Measurements from ENCODE around the gene GUCY1A1.
A peak's percentile ranks its signal among the peaks of the same experiment; 100 is the strongest.

The GUCY1A1 gene

GRCh38 chr4:155694100-155694785 lies 27.6 kb downstream of the GUCY1A1 start:
- no peak for FAIRE-seq
- TF ChIP-seq POLR2AphosphoS5 (IDR thresholded peaks at IDR 0.05; ENCODE audit: low read depth, low read length) = no peak
- no peak for TF ChIP-seq POLR2A (IDR thresholded peaks at IDR 0.05; ENCODE audit: low read depth, low read length)
- no peak for TF ChIP-seq TAF1 (IDR thresholded peaks at IDR 0.05; ENCODE audit: borderline replicate concordance, low read depth, low read length)
- no peak for DNase-seq (ENCODE audit: insufficient read length)

GRCh38 chr4:155696226-155696625 lies 29.6 kb downstream of the GUCY1A1 start:
- TF ChIP-seq TAF1 (IDR thresholded peaks at IDR 0.05; ENCODE audit: borderline replicate concordance, low read depth, low read length) (no peak), POLR2A (IDR thresholded peaks at IDR 0.05; ENCODE audit: low read depth, low read length) (no peak), POLR2AphosphoS5 (IDR thresholded peaks at IDR 0.05; ENCODE audit: low read depth, low read length) (no peak)
- DNase-seq (ENCODE audit: insufficient read length) (no peak), FAIRE-seq (no peak)

DNA sequence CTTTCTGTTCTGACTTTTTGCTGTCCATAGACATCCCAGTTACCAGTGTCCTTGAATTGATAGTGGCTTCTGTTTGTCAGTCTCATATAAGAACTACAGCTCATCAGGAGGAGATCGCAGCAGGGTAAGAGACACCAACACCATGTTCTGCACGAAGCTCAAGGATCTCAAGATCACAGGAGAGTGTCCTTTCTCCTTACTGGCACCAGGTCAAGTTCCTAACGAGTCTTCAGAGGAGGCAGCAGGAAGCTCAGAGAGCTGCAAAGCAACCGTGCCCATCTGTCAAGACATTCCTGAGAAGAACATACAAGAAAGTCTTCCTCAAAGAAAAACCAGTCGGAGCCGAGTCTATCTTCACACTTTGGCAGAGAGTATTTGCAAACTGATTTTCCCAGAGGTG lies 30.1 kb downstream of the GUCY1A1 start:
- no peak for FAIRE-seq
- no peak for DNase-seq (ENCODE audit: insufficient read length)
- TF ChIP-seq POLR2AphosphoS5 (IDR thresholded peaks at IDR 0.05; ENCODE audit: low read depth, low read length) (no peak), TAF1 (IDR thresholded peaks at IDR 0.05; ENCODE audit: borderline replicate concordance, low read depth, low read length) (no peak), POLR2A (IDR thresholded peaks at IDR 0.05; ENCODE audit: low read depth, low read length) (no peak)

GRCh38 chr4:155701827-155702226 lies 35.2 kb downstream of the GUCY1A1 start:
- TF ChIP-seq TAF1 (IDR thresholded peaks at IDR 0.05; ENCODE audit: borderline replicate concordance, low read depth, low read length) (no peak), POLR2AphosphoS5 (IDR thresholded peaks at IDR 0.05; ENCODE audit: low read depth, low read length) (no peak), POLR2A (IDR thresholded peaks at IDR 0.05; ENCODE audit: low read depth, low read length) (no peak)
- FAIRE-seq (no peak), DNase-seq (ENCODE audit: insufficient read length) (no peak)

GRCh38 chr4:155703486-155704247 lies 37.0 kb downstream of the GUCY1A1 start:
- DNase-seq (ENCODE audit: insufficient read length) = no peak
- TF ChIP-seq POLR2AphosphoS5 (IDR thresholded peaks at IDR 0.05; ENCODE audit: low read depth, low read length) = no peak
- TF ChIP-seq POLR2A (IDR thresholded peaks at IDR 0.05; ENCODE audit: low read depth, low read length) = no peak
- no peak for TF ChIP-seq TAF1 (IDR thresholded peaks at IDR 0.05; ENCODE audit: borderline replicate concordance, low read depth, low read length)
- FAIRE-seq = peak; percentile 40

DNA sequence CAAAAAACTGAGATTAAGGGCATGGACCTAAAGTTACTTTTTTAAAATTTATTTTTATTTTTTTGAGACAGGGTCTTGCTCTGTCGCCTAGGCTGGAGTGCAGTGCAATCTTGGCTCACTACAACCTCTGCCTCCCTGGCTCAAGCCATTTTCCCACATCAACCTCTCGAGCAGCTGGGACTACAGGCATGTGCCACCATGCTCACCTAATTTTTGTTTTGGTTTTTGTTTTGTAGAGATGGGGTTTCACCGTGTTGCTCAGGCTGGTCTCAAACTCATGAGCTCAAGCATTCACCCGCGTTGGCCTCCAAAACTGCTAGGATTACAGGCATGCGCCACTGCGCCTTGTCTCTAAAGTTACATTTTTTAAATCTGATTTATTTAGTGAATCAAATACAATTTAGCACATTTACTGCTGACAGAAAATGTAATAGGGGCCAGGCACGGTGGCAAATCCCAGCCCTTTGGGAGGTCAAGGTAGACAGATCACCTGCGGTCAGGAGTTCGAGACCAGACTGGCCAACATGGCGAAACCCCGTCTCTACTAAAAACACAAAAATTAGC lies 38.3 kb downstream of the GUCY1A1 start:
- TF ChIP-seq POLR2AphosphoS5 (IDR thresholded peaks at IDR 0.05; ENCODE audit: low read depth, low read length) (no peak), POLR2A (IDR thresholded peaks at IDR 0.05; ENCODE audit: low read depth, low read length) (no peak), TAF1 (IDR thresholded peaks at IDR 0.05; ENCODE audit: borderline replicate concordance, low read depth, low read length) (no peak)
- FAIRE-seq (no peak), DNase-seq (ENCODE audit: insufficient read length) (no peak)

GRCh38 chr4:155705664-155706063 lies 39.0 kb downstream of the GUCY1A1 start:
- DNase-seq (ENCODE audit: insufficient read length) (no peak), FAIRE-seq (no peak)
- TF ChIP-seq POLR2A (IDR thresholded peaks at IDR 0.05; ENCODE audit: low read depth, low read length) = no peak
- TF ChIP-seq POLR2AphosphoS5 (IDR thresholded peaks at IDR 0.05; ENCODE audit: low read depth, low read length) = no peak
- no peak for TF ChIP-seq TAF1 (IDR thresholded peaks at IDR 0.05; ENCODE audit: borderline replicate concordance, low read depth, low read length)

- FAIRE-seq (no peak), DNase-seq (ENCODE audit: insufficient read length) (no peak)
- TF ChIP-seq POLR2A (IDR thresholded peaks at IDR 0.05; ENCODE audit: low read depth, low read length) (no peak), TAF1 (IDR thresholded peaks at IDR 0.05; ENCODE audit: borderline replicate concordance, low read depth, low read length) (no peak), POLR2AphosphoS5 (IDR thresholded peaks at IDR 0.05; ENCODE audit: low read depth, low read length) (no peak)
These were observed 39.5 kb downstream of the GUCY1A1 start for GRCh38 chr4:155706147-155706546.

DNA sequence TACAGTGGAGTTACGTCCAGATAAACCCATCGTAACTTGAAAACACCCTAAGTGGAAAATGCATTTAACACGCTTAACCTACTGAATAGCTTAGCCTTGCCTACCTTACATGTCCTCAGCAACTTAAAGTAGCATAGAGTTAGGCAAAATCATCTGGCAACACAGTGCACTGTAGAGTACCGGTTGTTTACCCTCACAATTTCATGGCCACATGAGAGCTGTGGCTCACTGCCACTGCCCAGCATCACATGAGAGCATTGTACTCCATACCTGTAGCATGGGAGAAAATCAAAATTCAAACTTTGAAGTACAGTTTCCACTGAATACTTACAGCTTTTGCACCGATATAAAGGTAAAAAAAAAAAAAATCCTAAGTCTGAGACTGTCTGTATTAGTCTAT lies 40.6 kb downstream of the GUCY1A1 start:
- no peak for TF ChIP-seq POLR2AphosphoS5 (IDR thresholded peaks at IDR 0.05; ENCODE audit: low read depth, low read length)
- no peak for TF ChIP-seq POLR2A (IDR thresholded peaks at IDR 0.05; ENCODE audit: low read depth, low read length)
- TF ChIP-seq TAF1 (IDR thresholded peaks at IDR 0.05; ENCODE audit: borderline replicate concordance, low read depth, low read length) = no peak
- FAIRE-seq = no peak
- DNase-seq (ENCODE audit: insufficient read length) = no peak

DNA sequence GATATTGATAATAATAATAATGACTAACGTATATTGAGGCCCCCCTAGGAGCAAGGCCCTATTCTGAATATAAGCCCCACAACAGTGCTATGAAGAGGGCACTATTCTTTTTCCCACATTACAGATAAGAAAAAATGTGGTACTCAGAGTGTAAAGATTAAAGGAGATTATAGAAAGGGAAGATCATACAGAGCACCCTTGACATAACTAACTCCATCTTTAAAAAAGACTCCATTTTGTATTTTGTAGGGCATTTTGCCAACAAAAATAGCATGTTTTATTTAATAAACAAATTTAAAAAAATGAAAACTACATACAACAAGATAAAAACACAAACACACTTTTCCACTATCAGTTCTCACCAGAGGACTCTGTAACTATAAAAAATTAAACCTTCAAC lies 42.1 kb downstream of the GUCY1A1 start:
- no peak for FAIRE-seq
- no peak for TF ChIP-seq POLR2AphosphoS5 (IDR thresholded peaks at IDR 0.05; ENCODE audit: low read depth, low read length)
- TF ChIP-seq POLR2A (IDR thresholded peaks at IDR 0.05; ENCODE audit: low read depth, low read length) = no peak
- no peak for TF ChIP-seq TAF1 (IDR thresholded peaks at IDR 0.05; ENCODE audit: borderline replicate concordance, low read depth, low read length)
- no peak for DNase-seq (ENCODE audit: insufficient read length)

GRCh38 chr4:155709918-155710317 lies 43.3 kb downstream of the GUCY1A1 start:
- FAIRE-seq (no peak), DNase-seq (ENCODE audit: insufficient read length) (no peak)
- TF ChIP-seq POLR2AphosphoS5 (IDR thresholded peaks at IDR 0.05; ENCODE audit: low read depth, low read length) (no peak), TAF1 (IDR thresholded peaks at IDR 0.05; ENCODE audit: borderline replicate concordance, low read depth, low read length) (no peak), POLR2A (IDR thresholded peaks at IDR 0.05; ENCODE audit: low read depth, low read length) (no peak)

Data from GM12892 (cell line).